ENCODE measurements around the gene SERTAD1.
"Not testable (repeated sequence)": the region's sequence is repeated elsewhere in the genome, so short reads cannot be mapped to it uniquely, and the experiment has no call there.

Gene SERTAD1

GRCh38 chr19:40450664-40451063 is 24.9 kb upstream of the SERTAD1 start:
- no peak for DNase-seq

- DNase-seq: no peak
Measured at GRCh38 chr19:40449506-40449905, 23.7 kb upstream of the SERTAD1 start.

GRCh38 chr19:40446263-40446784 is 20.5 kb upstream of the SERTAD1 start:
- no peak for DNase-seq

GRCh38 chr19:40445780-40446262 is 20.0 kb upstream of the SERTAD1 start:
- no peak for DNase-seq

GRCh38 chr19:40444825-40445312 is 19.1 kb upstream of the SERTAD1 start:
- DNase-seq: no peak

GRCh38 chr19:40444000-40444824 is 18.4 kb upstream of the SERTAD1 start, which contains the start of gene SERTAD3:
TSS of gene SERTAD3 (minus strand) at chr19:40444335. CDS start at chr19:40442080, 2,255 bp downstream.
- DNase-seq: peak; percentile 96

- DNase-seq: peak; percentile 99
Measured at GRCh38 chr19:40443131-40443999, 17.6 kb upstream of the SERTAD1 start.

GRCh38 chr19:40442328-40443130 is 16.7 kb upstream of the SERTAD1 start:
- no peak for DNase-seq

- no peak for DNase-seq
Measured at GRCh38 chr19:40441719-40442253, 16.0 kb upstream of the SERTAD1 start.

- no peak for DNase-seq
Measured at GRCh38 chr19:40438284-40438683, 12.5 kb upstream of the SERTAD1 start.

- peak; percentile 50 for DNase-seq
Measured at GRCh38 chr19:40433391-40434216, 7.8 kb upstream of the SERTAD1 start.

- not testable (repeated sequence) for DNase-seq
Measured at GRCh38 chr19:40432760-40433159, 7.0 kb upstream of the SERTAD1 start.

GRCh38 chr19:40431698-40432097 is 5.9 kb upstream of the SERTAD1 start:
- DNase-seq: no peak

GRCh38 chr19:40430242-40430641 is 4.5 kb upstream of the SERTAD1 start:
- not testable (repeated sequence) for DNase-seq

GRCh38 chr19:40428197-40428596 is 2.4 kb upstream of the SERTAD1 start:
- not testable (repeated sequence) for DNase-seq

- no peak for DNase-seq
Measured at GRCh38 chr19:40424637-40425449, 949 bp downstream of the SERTAD1 start.

GRCh38 chr19:40423938-40424337 is 1.9 kb downstream of the SERTAD1 start:
- DNase-seq: no peak

GRCh38 chr19:40422748-40423566 is 2.8 kb downstream of the SERTAD1 start:
- no peak for DNase-seq
